K562 (cell line): ENCODE results near the gene CALM1. TPM values are rescaled to one million over a fixed set of nuclear protein-coding genes. Genes with fewer than 3 reads are reported as not detected.

Experiments
- ATAC-seq: fragments of 200-7000 bp; cut with Tn5 transposase; 3 replicates; pipeline ENCODE4 v1.9.1; 2020; ENCODE audit warnings: moderate library complexity
- BruUV-seq: library from RNA; stranded (reverse); fragments of 400-500 nt; replicated peaks from 2 replicates; lab custom pipeline; 2021; lab: Mats Ljungman, UMichigan
- CTCF ChIA-PET: fragments of 300-600 bp; formaldehyde crosslinking; extraction: SDS; loops from one replicate; lab custom pipeline; 2021; ENCODE audit warnings: low intra/inter-chr PET ratio; lab: Yijun Ruan, JAX
- POLR2A ChIA-PET: fragments of 300-600, 350-650 bp; sonication (Branson Sonifier 250); formaldehyde crosslinking; extraction: SDS; loops from one replicate; lab custom pipeline; 2021; ENCODE audit warnings: antibody characterized with exemption, inconsistent platforms; lab: Yijun Ruan, JAX
- DNase-seq, 4 experiments: peaks; one replicate each; pipeline versions ENCODE4 v3.0.0 to v3.0.0-alpha.2; 2011 to 2018; ENCODE audit warnings: low spot score in 3 of 4, mixed read lengths in 3 of 4; ENCODE audit errors: extremely low read depth in 1 of 4
- FAIRE-seq: peaks from 2 replicates; lab custom pipeline; 2011; peaks lifted over from hg19 to GRCh38; lab: Jason Lieb, UNC
- H2AFZ ChIP-seq: 2 replicates; pipeline ENCODE4 v1.6.0; 2011; ENCODE audit warnings: low read depth, low read length, control low read depth, inconsistent platforms
- H3K27ac ChIP-seq: fragments of 200-600 bp; 3 replicates; pipeline ENCODE4 v1.8.0; 2011; ENCODE audit warnings: low read depth, mild to moderate bottlenecking, control low read depth, inconsistent platforms, low read length, moderate library complexity, mixed read lengths; ENCODE audit errors: extremely low read depth
- H3K27me3 ChIP-seq, 2 experiments: fragments of 300-600 bp in 1 of 2; 2 replicates in 1 of 2; 3 replicates in 1 of 2; pipeline versions ENCODE4 v1.6.0 to v1.8.0; 2011; ENCODE audit warnings: inconsistent platforms in 2 of 2, low read length in 2 of 2, mild to moderate bottlenecking in 1 of 2, mixed read lengths in 1 of 2, moderate library complexity in 1 of 2; ENCODE audit not compliant: control insufficient read depth in 2 of 2, insufficient read depth in 2 of 2
- H3K36me3 ChIP-seq: fragments of 300-600 bp; 3 replicates; pipeline ENCODE4 v1.8.0; 2011; ENCODE audit warnings: mild to moderate bottlenecking, low read length, inconsistent platforms; ENCODE audit not compliant: control insufficient read depth, insufficient read depth
- H3K4me1 ChIP-seq, 2 experiments: fragments of 200-600 bp in 1 of 2; replicated peaks in 1 of 2; 2 replicates in 1 of 2; 3 replicates in 1 of 2; pipeline versions ENCODE4 v1.5.1 to v1.8.0; 2011; ENCODE audit warnings: inconsistent platforms in 2 of 2, low read length in 2 of 2, mild to moderate bottlenecking in 1 of 2, mixed read lengths in 1 of 2, moderate library complexity in 1 of 2; ENCODE audit not compliant: control insufficient read depth in 2 of 2, insufficient read depth in 2 of 2
- H3K4me2 ChIP-seq: 2 replicates; pipeline ENCODE4 v1.6.1; 2011; ENCODE audit warnings: low read length, control low read depth, inconsistent platforms, mixed read lengths; ENCODE audit not compliant: insufficient read depth
- H3K4me3 ChIP-seq: fragments of 200-600 bp; sonication (generic), shearing (Covaris generic); 2 replicates; pipeline ENCODE4 v1.5.1; 2016; ENCODE audit warnings: control low read depth, inconsistent platforms
- H3K79me2 ChIP-seq: fragments of 200-600 bp; 3 replicates; pipeline ENCODE4 v1.8.0; 2011; ENCODE audit warnings: low read length, inconsistent platforms; ENCODE audit not compliant: control insufficient read depth, insufficient read depth
- H3K9ac ChIP-seq, 2 experiments: 2 replicates each; pipeline versions ENCODE4 v1.6.0 to v1.6.1; 2011; ENCODE audit warnings: low read depth in 2 of 2, low read length in 2 of 2, control low read depth in 1 of 2, inconsistent platforms in 1 of 2, mild to moderate bottlenecking in 1 of 2, mixed read lengths in 1 of 2; ENCODE audit not compliant: insufficient read depth in 1 of 2
- H3K9me1 ChIP-seq: one replicate; pipeline ENCODE4 v1.6.0; 2011; ENCODE audit warnings: inconsistent platforms, mild to moderate bottlenecking, low read length, moderate library complexity; ENCODE audit not compliant: control insufficient read depth, insufficient read depth
- H3K9me3 ChIP-seq: replicated peaks from 2 replicates; pipeline ENCODE4 v1.5.1; 2011; ENCODE audit warnings: low read depth, low read length, inconsistent platforms; ENCODE audit not compliant: control insufficient read depth, insufficient read depth
- H4K20me1 ChIP-seq: replicated peaks from 2 replicates; pipeline ENCODE4 v1.6.1; 2011; ENCODE audit warnings: low read length, inconsistent platforms, mixed read lengths; ENCODE audit not compliant: control insufficient read depth, insufficient read depth
- E2F6 ChIP-seq, 2 experiments: IDR thresholded peaks; 2 replicates each; pipeline ENCODE4 v1.6.1; 2011; ENCODE audit warnings: borderline replicate concordance in 1 of 2, control low read depth in 1 of 2, low read depth in 1 of 2, low read length in 1 of 2, mild to moderate bottlenecking in 1 of 2, mixed read lengths in 1 of 2, moderate library complexity in 1 of 2; ENCODE audit not compliant: insufficient read depth in 1 of 2, insufficient read length in 1 of 2, poor library complexity in 1 of 2, severe bottlenecking in 1 of 2; ENCODE audit errors: extremely low read depth in 1 of 2
- PRMT5 ChIP-seq: sonication (generic); formaldehyde crosslinking; IDR thresholded peaks from 2 replicates; pipeline ENCODE4 v1.5.0; 2020; ENCODE audit warnings: missing genetic modification reagents
- SMARCC2 ChIP-seq: fragments of 450-650 bp; IDR thresholded peaks from 2 replicates; pipeline ENCODE4 v1.6.1; 2017; ENCODE audit warnings: antibody characterized with exemption, moderate library complexity, mild to moderate bottlenecking, low read depth
- TBL1XR1 ChIP-seq, 2 experiments: IDR thresholded peaks; 2 replicates each; pipeline ENCODE4 v1.6.1; 2012; ENCODE audit warnings: improper control_type of control experiment in 2 of 2, low read length in 2 of 2, mild to moderate bottlenecking in 1 of 2
- TEAD4 ChIP-seq, 2 experiments: sonication (generic) in 1 of 2; formaldehyde crosslinking in 1 of 2; IDR thresholded peaks; 2 replicates each; pipeline versions ENCODE4 v1.6.1 to v1.8.0; 2012 to 2022; ENCODE audit warnings: borderline replicate concordance in 1 of 2, inconsistent platforms in 1 of 2, low read length in 1 of 2, mild to moderate bottlenecking in 1 of 2, missing genetic modification reagents in 1 of 2
- ZNF12 ChIP-seq: sonication (generic); formaldehyde crosslinking; IDR thresholded peaks from 2 replicates; pipeline ENCODE4 v1.4.0; 2020; ENCODE audit warnings: mild to moderate bottlenecking, missing genetic modification reagents
- WGBS: fragments of 100-300 bp; shearing (Covaris generic); methylation state at CpG from one replicate; pipeline ENCODE4 v1.1.6; 2016; ENCODE audit warnings: low coverage, mixed read lengths; ENCODE audit not compliant: insufficient coverage; ENCODE audit errors: missing lambda C conversion rate; 5-methylcytosine and 5-hydroxymethylcytosine counted together
- in situ Hi-C: fragments of 300-500 bp; cut with MboI; formaldehyde crosslinking; loops from 4 replicates; pipeline ENCODE4 v1.15.0; 2018; ENCODE audit warnings: inconsistent platforms, mixed read lengths
- intact Hi-C: fragments of 100-400 bp; cut with micrococcal nuclease; formaldehyde crosslinking; loops from 2 replicates; pipeline ENCODE4 v1.14.2; 2022
- polyA plus RNA-seq, 8 experiments: library from polyadenylated mRNA; depleted of rRNA in 4 of 8; stranded (reverse) in 5 of 8; unstranded in 3 of 8; fragments of >200 nt; fragmentation: Nextera tagmentation in 2 of 8; fragmentation: Illumina TruSeq in 1 of 8; extraction: Ambion mirVana in 2 of 8; extraction: Trizol in 1 of 8; gene quantifications; 2 replicates each; pipeline versions ENCODE4 v1.2.1 to v1.2.3, GENCODE V29; 2011 to 2014; ENCODE audit warnings: inconsistent platforms in 1 of 8, missing spikeins in 1 of 8
- total RNA-seq, 7 experiments: library from RNA; depleted of rRNA in 6 of 7; stranded (reverse); fragments of >200 nt in 6 of 7; fragmentation: Illumina TruSeq in 2 of 7; extraction: Trizol in 2 of 7; gene quantifications; 2 replicates each; pipeline versions ENCODE4 v1.2.1 to v1.2.3, GENCODE V29; 2011 to 2021; ENCODE audit warnings: low replicate concordance in 1 of 7

The CALM1 gene
- total and polyA plus RNA-seq, 9 of the 15 experiments (the other 6 are each of a cell fraction or from before 2014, with no cell fraction given): 48.0 to 269 (median 158) TPM

DNA sequence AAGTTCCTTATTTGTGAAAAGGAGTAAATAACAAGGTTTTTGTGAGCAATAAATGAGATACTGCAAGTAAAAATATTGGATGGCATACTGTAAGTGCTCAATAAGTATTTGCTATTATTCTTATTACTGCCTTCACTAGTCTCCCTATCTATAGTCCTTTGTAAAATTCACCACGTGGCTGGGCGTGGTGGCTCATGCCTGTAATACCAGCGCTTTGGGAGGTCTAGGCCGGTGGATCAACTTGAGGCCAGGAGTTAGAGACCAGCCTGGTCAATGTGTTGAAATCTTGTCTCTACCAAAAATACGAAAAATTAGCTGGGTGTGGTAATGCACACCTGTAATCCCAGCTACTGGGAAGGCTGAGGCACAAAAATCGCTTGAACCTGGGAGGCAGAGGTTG lies 18.6 kb upstream of the CALM1 start (continued):
- TF ChIP-seq SMARCC2 (no peak), PRMT5 (CRISPR knock-in tag) (no peak), ZNF12 (no peak), E2F6 (IDR thresholded peaks at IDR 0.05; ENCODE audit: borderline replicate concordance in 1 of 2, extremely low read depth in 1 of 2, insufficient read depth in 1 of 2, insufficient read length in 1 of 2, low read depth in 1 of 2, low read length in 1 of 2, poor library complexity in 1 of 2, severe bottlenecking in 1 of 2) (peak in 1 of 2 experiments; percentile 41)
- TF ChIP-seq, all 486 proteins: peak for 4

DNA sequence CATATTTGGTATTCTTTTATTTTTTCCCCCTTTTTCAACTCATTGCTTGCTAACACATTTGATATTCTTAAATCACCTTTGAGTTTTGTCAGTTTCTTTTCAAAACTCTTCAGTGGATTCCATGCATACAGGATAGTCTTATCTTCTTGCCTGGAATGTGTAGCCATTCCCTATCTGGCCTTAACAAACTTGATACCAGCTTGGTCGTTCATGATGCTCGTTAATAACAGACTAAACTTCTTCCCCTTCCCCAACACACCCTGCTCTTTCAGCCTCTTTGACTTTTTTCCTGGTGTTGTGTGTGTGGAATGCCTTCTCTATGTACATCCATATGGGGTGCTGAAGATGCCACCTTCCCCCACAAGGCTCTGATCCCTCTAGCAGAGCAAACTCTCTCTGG lies 17.7 kb upstream of the CALM1 start:
- H3K4me1 ChIP-seq: peaks cover 23 to 25% of the 10 kb centered on the region in 2 experiments; a peak in 4 of 5 replicates
- H3K27me3 ChIP-seq: no peaks in the 10 kb centered on the region
- no peak for FAIRE-seq
- H3K9me3 ChIP-seq: no peaks in the 10 kb centered on the region
- WGBS: 0% methylated on average over 2 of the region's 2 CpGs
- H3K9me1 ChIP-seq: no peaks in the 10 kb centered on the region
- ChIA-PET CTCF (no interaction called here), POLR2A (interaction anchor here (0.7 to 1.2 kb wide), 2 partner anchors 10 to 29 kb away, joined by 3 to 4 read pairs; no protein-coding TSS in a partner anchor)
- H3K36me3 ChIP-seq: no peaks in the 10 kb centered on the region
- intact Hi-C loops (no loop called here), in situ Hi-C loops (no loop called here)
- ATAC-seq: no peak
- H3K4me2 ChIP-seq: no peak overlapping the region
- H3K4me3 ChIP-seq: no peak overlapping the region
- no peaks in the 10 kb centered on the region for H3K79me2 ChIP-seq
- DNase-seq: peak in 1 of 4 experiments; percentile 23
- no peak overlapping the region for H3K9ac ChIP-seq
- no peak overlapping the region for H3K27ac ChIP-seq
- peak; percentile 32 for TF ChIP-seq TEAD4 (IDR thresholded peaks at IDR 0.05; ENCODE audit: low read length)
- TF ChIP-seq TEAD4 (CRISPR knock-in tag; IDR thresholded peaks at IDR 0.05; ENCODE audit: borderline replicate concordance): no peak
- no peak for TF ChIP-seq TBL1XR1 (IDR thresholded peaks at IDR 0.05; ENCODE audit: low read length in 2 of 2)
- H4K20me1 ChIP-seq: no peaks in the 10 kb centered on the region
- BruUV-seq: no TSS peak
- peak overlapping the region; percentile 80 for H2AFZ ChIP-seq
